ENCODE data around the gene DUSP6. TPM values are rescaled to one million over a fixed set of nuclear protein-coding genes. Genes with fewer than 3 reads are reported as not detected.

DUSP6 gene
- polyA plus RNA-seq, 1 donor from 2014 or later, result 44.3 TPM

GRCh38 chr12:89309815-89310214 lies 42.5 kb downstream of the DUSP6 start:
- Histone ChIP-seq H2AFZ (ENCODE audit: low read depth, low read length) (no peak overlapping the region), H3K4me2 (ENCODE audit: low read length) (no peak overlapping the region), H3K27ac (ENCODE audit: low read length) (no peak overlapping the region), H4K20me1 (ENCODE audit: insufficient read depth) (no peaks in the 10 kb centered on the region), H3K79me2 (replicated peaks; ENCODE audit: insufficient read depth, low read length) (no peaks in the 10 kb centered on the region), H3K9ac (ENCODE audit: low read length) (no peak overlapping the region), H3K27me3 (ENCODE audit: insufficient read depth, low read depth, low read length) (no peaks in the 10 kb centered on the region), H3K36me3 (ENCODE audit: insufficient read depth, low read length) (no peaks in the 10 kb centered on the region), H3K4me3 (ENCODE audit: low read length) (no peak overlapping the region), H3K9me3 (ENCODE audit: low read length) (no peaks in the 10 kb centered on the region), H3K9me2 (ENCODE audit: insufficient read depth, low read length) (no peaks in the 10 kb centered on the region), H3F3A (ENCODE audit: insufficient read depth, low read length, poor library complexity, severe bottlenecking) (no peaks in the 10 kb centered on the region)
- TF ChIP-seq RAD21 (conservative IDR thresholded peaks at IDR 0.05), result no peak

GRCh38 chr12:89309440-89309802 lies 42.9 kb downstream of the DUSP6 start:
- H3K9me2 ChIP-seq (ENCODE audit: insufficient read depth, low read length), result no peaks in the 10 kb centered on the region
- no peaks in the 10 kb centered on the region for H3K79me2 ChIP-seq (replicated peaks; ENCODE audit: insufficient read depth, low read length)
- no peak overlapping the region for H2AFZ ChIP-seq (ENCODE audit: low read depth, low read length)
- TF ChIP-seq SMC3 (conservative IDR thresholded peaks at IDR 0.05; ENCODE audit: poor library complexity) (no peak), EZH2 (IDR thresholded peaks at IDR 0.05; ENCODE audit: borderline replicate concordance, insufficient read depth, low read length, poor library complexity, severe bottlenecking) (no peak), RAD21 (conservative IDR thresholded peaks at IDR 0.05) (no peak), MXI1 (conservative IDR thresholded peaks at IDR 0.05; ENCODE audit: poor library complexity, severe bottlenecking) (no peak), EP300 (conservative IDR thresholded peaks at IDR 0.05; ENCODE audit: poor library complexity, severe bottlenecking) (no peak), TAF1 (IDR thresholded peaks at IDR 0.05; ENCODE audit: low read depth) (no peak), POLR2AphosphoS5 (IDR thresholded peaks at IDR 0.05) (no peak), CTCF (IDR thresholded peaks at IDR 0.05; ENCODE audit: poor library complexity, severe bottlenecking) (no peak), REST (IDR thresholded peaks at IDR 0.05; ENCODE audit: borderline replicate concordance) (no peak)
- H3K9me3 ChIP-seq (ENCODE audit: low read length), result no peaks in the 10 kb centered on the region
- no peak overlapping the region for H3K27ac ChIP-seq (ENCODE audit: low read length)
- H3K27me3 ChIP-seq (ENCODE audit: insufficient read depth, low read depth, low read length), result no peaks in the 10 kb centered on the region
- no peak overlapping the region for H3K9ac ChIP-seq (ENCODE audit: low read length)
- H3F3A ChIP-seq (ENCODE audit: insufficient read depth, low read length, poor library complexity, severe bottlenecking), result no peaks in the 10 kb centered on the region
- no peaks in the 10 kb centered on the region for H4K20me1 ChIP-seq (ENCODE audit: insufficient read depth)
- no peak overlapping the region for H3K4me2 ChIP-seq (ENCODE audit: low read length)
- H3K36me3 ChIP-seq (ENCODE audit: insufficient read depth, low read length), result no peaks in the 10 kb centered on the region
- no peak overlapping the region for H3K4me3 ChIP-seq (ENCODE audit: low read length)

All from neural cell (in vitro differentiated cells).